SK-N-SH (cell line): ENCODE results near the gene P2RX2. TPM values are rescaled to one million over a fixed set of nuclear protein-coding genes. Genes with fewer than 3 reads are reported as not detected.

Experiments used
- CTCF ChIA-PET: fragments of 300-600, 350-600 bp; formaldehyde crosslinking; extraction: SDS; loops from one replicate; lab custom pipeline; 2021; lab: Yijun Ruan, JAX
- POLR2A ChIA-PET: fragments of 350-600 bp; sonication (Branson Sonifier 250); formaldehyde crosslinking; extraction: SDS; loops from one replicate; lab custom pipeline; 2020; ENCODE audit warnings: antibody characterized with exemption, inconsistent platforms; lab: Yijun Ruan, JAX
- DNase-seq: peaks from one replicate; pipeline ENCODE4 v3.0.0; 2012
- H2AFZ ChIP-seq: fragments of 200-600 bp; sonication (generic); 2 replicates; pipeline ENCODE4 v1.8.1; 2016; ENCODE audit warnings: antibody characterized with exemption, mild to moderate bottlenecking, low read depth
- H3F3A ChIP-seq: fragments of 200-600 bp; sonication (generic); replicated peaks from 2 replicates; pipeline ENCODE3; 2016; ENCODE audit warnings: antibody characterized with exemption, mild to moderate bottlenecking; ENCODE audit not compliant: insufficient read depth
- H3K27ac ChIP-seq, 2 experiments: fragments of 200-500 bp in 1 of 2; fragments of 200-600 bp in 1 of 2; sonication (Bioruptor generic) in 1 of 2; sonication (generic), shearing (Covaris generic) in 1 of 2; 2 replicates each; pipeline versions ENCODE4 v1.5.1 to v1.6.1; 2014 to 2016; ENCODE audit warnings: low read depth in 2 of 2, inconsistent platforms in 1 of 2, low read length in 1 of 2, mild to moderate bottlenecking in 1 of 2, mixed read lengths in 1 of 2
- H3K27me3 ChIP-seq: fragments of 200-600 bp; sonication (generic), shearing (Covaris generic); 2 replicates; pipeline ENCODE4 v1.6.1; 2016; ENCODE audit warnings: mixed run types; ENCODE audit not compliant: insufficient read depth
- H3K36me3 ChIP-seq, 2 experiments: fragments of 200-500 bp in 1 of 2; fragments of 200-600 bp in 1 of 2; sonication (Bioruptor generic) in 1 of 2; sonication (generic) in 1 of 2; replicated peaks in 1 of 2; 2 replicates each; pipeline versions ENCODE3 to v1.5.1; 2014 to 2016; ENCODE audit warnings: low read length in 1 of 2, mild to moderate bottlenecking in 1 of 2; ENCODE audit not compliant: insufficient read depth in 2 of 2, control insufficient read depth in 1 of 2
- H3K4me1 ChIP-seq, 2 experiments: fragments of 200-500 bp in 1 of 2; fragments of 200-600 bp in 1 of 2; sonication (Bioruptor generic) in 1 of 2; sonication (generic), shearing (Covaris generic) in 1 of 2; 2 replicates each; pipeline versions ENCODE4 v1.5.1 to v1.6.1; 2014 to 2016; ENCODE audit warnings: low read depth in 1 of 2, low read length in 1 of 2, mixed run types in 1 of 2; ENCODE audit not compliant: insufficient read depth in 2 of 2, control insufficient read depth in 1 of 2
- H3K4me2 ChIP-seq: fragments of 200-600 bp; sonication (generic), shearing (Covaris generic); 2 replicates; pipeline ENCODE4 v1.6.1; 2017; ENCODE audit warnings: mixed run types
- H3K4me3 ChIP-seq, 2 experiments: fragments of 200-500 bp in 1 of 2; fragments of 200-600 bp in 1 of 2; sonication (Bioruptor generic) in 1 of 2; sonication (generic), shearing (Covaris generic) in 1 of 2; 2 replicates each; pipeline versions ENCODE4 v1.5.1 to v1.8.1; 2014 to 2016; ENCODE audit warnings: low read depth in 2 of 2, inconsistent platforms in 1 of 2, low read length in 1 of 2, mild to moderate bottlenecking in 1 of 2, mixed read lengths in 1 of 2, moderate library complexity in 1 of 2
- H3K79me2 ChIP-seq: fragments of 200-600 bp; sonication (generic); 2 replicates; pipeline ENCODE4 v1.8.1; 2017; ENCODE audit warnings: mild to moderate bottlenecking; ENCODE audit not compliant: insufficient read depth
- H3K9ac ChIP-seq: fragments of 200-600 bp; sonication (generic); 2 replicates; pipeline ENCODE4 v1.6.1; 2017; ENCODE audit warnings: mixed run types
- H3K9me2 ChIP-seq: fragments of 200-600 bp; sonication (generic); 2 replicates; pipeline ENCODE4 v1.6.1; 2017; ENCODE audit warnings: mixed run types
- H3K9me3 ChIP-seq: fragments of 200-600 bp; sonication (generic); 2 replicates; pipeline ENCODE4 v1.6.1; 2017; ENCODE audit warnings: mixed run types, mild to moderate bottlenecking, moderate library complexity
- H4K20me1 ChIP-seq: fragments of 200-600 bp; sonication (generic); 2 replicates; pipeline ENCODE4 v1.6.1; 2017; ENCODE audit warnings: mild to moderate bottlenecking, mixed run types; ENCODE audit not compliant: insufficient read depth
- EP300 ChIP-seq, 2 experiments: IDR thresholded peaks; 2 replicates each; pipeline versions ENCODE4 v1.4.0 to v1.6.1; 2012; ENCODE audit warnings: borderline replicate concordance in 1 of 2, low read depth in 1 of 2, low read length in 1 of 2
- FOSL2 ChIP-seq: IDR thresholded peaks from 2 replicates; pipeline ENCODE4 v1.4.0; 2012; ENCODE audit warnings: low read depth, mild to moderate bottlenecking, moderate library complexity, borderline replicate concordance
- GABPA ChIP-seq: IDR thresholded peaks from 2 replicates; pipeline ENCODE4 v1.4.0; 2012; ENCODE audit warnings: low read depth, mild to moderate bottlenecking
- IRF3 ChIP-seq: fragments of 150-350 bp; IDR thresholded peaks from 2 replicates; pipeline ENCODE4 v1.6.1; 2016; ENCODE audit warnings: mild to moderate bottlenecking, low read depth, low read length
- MEF2A ChIP-seq: IDR thresholded peaks from 2 replicates; pipeline ENCODE4 v1.4.0; 2012; ENCODE audit warnings: low read depth, borderline replicate concordance
- NFIC ChIP-seq: IDR thresholded peaks from 2 replicates; pipeline ENCODE4 v1.4.0; 2012; ENCODE audit warnings: borderline replicate concordance
- NRF1 ChIP-seq: IDR thresholded peaks from 2 replicates; pipeline ENCODE4 v1.6.1; 2012; ENCODE audit warnings: low read depth, mild to moderate bottlenecking, low read length
- RAD21 ChIP-seq: IDR thresholded peaks from 2 replicates; pipeline ENCODE4 v1.6.1; 2012; ENCODE audit warnings: mild to moderate bottlenecking, low read length
- RCOR1 ChIP-seq: fragments of 150-350 bp; IDR thresholded peaks from 2 replicates; pipeline ENCODE4 v1.6.1; 2017; ENCODE audit warnings: antibody characterized with exemption, low read length
- REST ChIP-seq: IDR thresholded peaks from 2 replicates; pipeline ENCODE4 v1.6.1; 2012; ENCODE audit warnings: mild to moderate bottlenecking, low read depth, low read length, moderate library complexity
- TAF1 ChIP-seq: IDR thresholded peaks from 2 replicates; pipeline ENCODE4 v1.6.1; 2012; ENCODE audit warnings: low read depth, mild to moderate bottlenecking, low read length, moderate library complexity, borderline replicate concordance
- TCF12 ChIP-seq: IDR thresholded peaks from 2 replicates; pipeline ENCODE4 v1.4.0; 2012
- TEAD4 ChIP-seq: IDR thresholded peaks from 2 replicates; pipeline ENCODE4 v1.4.0; 2012; ENCODE audit warnings: mild to moderate bottlenecking, borderline replicate concordance; ENCODE audit not compliant: insufficient read depth
- USF2 ChIP-seq: fragments of 150-350 bp; IDR thresholded peaks from 2 replicates; pipeline ENCODE4 v1.6.1; 2017; ENCODE audit warnings: antibody characterized with exemption, low read length, low read depth, borderline replicate concordance
- WGBS: methylation state at CpG from one replicate; pipeline ENCODE4 v1.1.6; 2017; ENCODE audit warnings: low lambda C conversion rate; 5-methylcytosine and 5-hydroxymethylcytosine counted together
- polyA plus RNA-seq, 3 experiments: library from polyadenylated mRNA; depleted of rRNA; stranded (reverse); fragments of >200 nt; gene quantifications; 2 replicates each; pipeline ENCODE4 v1.2.3, GENCODE V29; 2012

The P2RX2 gene
- polyA plus RNA-seq, 1 of the 3 experiments (the other 2 are of a cell fraction), result 0.03 TPM

- Histone ChIP-seq H3K79me2 (no peaks in the 10 kb centered on the region), H4K20me1 (no peaks in the 10 kb centered on the region), H3K9me2 (no peaks in the 10 kb centered on the region), H2AFZ (no peak overlapping the region), H3K27me3 (no peaks in the 10 kb centered on the region), H3K27ac (no peak overlapping the region), H3K4me2 (no peak overlapping the region)
- DNase-seq, result no peak
- no peak for TF ChIP-seq RCOR1
- TF ChIP-seq USF2, result no peak
- no peak for TF ChIP-seq NRF1
- no peak for TF ChIP-seq MEF2A
- no peak for TF ChIP-seq TEAD4
- TF ChIP-seq TCF12, result no peak
- TF ChIP-seq GABPA, result no peak
- TF ChIP-seq FOSL2, result no peak
- no peak for TF ChIP-seq RAD21
- no peak for TF ChIP-seq TAF1
- TF ChIP-seq REST, result no peak
- TF ChIP-seq EP300 (IDR thresholded peaks at IDR 0.05; ENCODE audit: borderline replicate concordance in 1 of 2, low read depth in 1 of 2, low read length in 1 of 2), result no peak
- TF ChIP-seq IRF3, result no peak
- no peak for TF ChIP-seq NFIC
- TF ChIP-seq, all 33 proteins: peak for 0
- Histone ChIP-seq H3K4me1 (peaks cover 0 to 7% of the 10 kb centered on the region in 2 experiments; a peak in 1 of 4 replicates), H3K36me3 (no peaks in the 10 kb centered on the region), H3K4me3 (no peak overlapping the region), H3K9me3 (no peaks in the 10 kb centered on the region), H3K9ac (no peak overlapping the region), H3F3A (peaks cover 4% of the 10 kb centered on the region)
- ChIA-PET CTCF (interaction anchor here (0.7 to 1.4 kb wide), 4 partner anchors 22 to 28 kb away, joined by 3 to 6 read pairs (median 4); partner anchors contain the start of gene LRCOL1), POLR2A (no interaction called here)
- WGBS, result 75% methylated on average over 11 of the region's 19 CpGs
Measured at GRCh38 chr12:132588821-132589669, 29.5 kb upstream of the P2RX2 start.
